SK-N-SH treated with all-trans-retinoic acid at 6 μM for 48 hours (cell line): ENCODE data around the gene SESN3.

Experiments used
- ATAC-seq: fragments of 200-7000 bp; cut with Tn5 transposase; 3 replicates; pipeline ENCODE4 v1.9.1; 2020; ENCODE audit warnings: mild to moderate bottlenecking, moderate library complexity
- ARNTL ChIP-seq: fragments of 450-650 bp; formaldehyde crosslinking; IDR thresholded peaks from 2 replicates; pipeline ENCODE4 v1.5.0; 2020; ENCODE audit warnings: low read depth, mild to moderate bottlenecking, moderate library complexity, borderline replicate concordance
- BACH2 ChIP-seq: fragments of 250-450 bp; sonication (Bioruptor Pico); IDR thresholded peaks from 2 replicates; pipeline ENCODE4 v1.9.0; 2021; ENCODE audit warnings: mild to moderate bottlenecking, borderline replicate concordance
- ESRRG ChIP-seq: fragments of 250-450 bp; sonication (Bioruptor Pico); IDR thresholded peaks from 2 replicates; pipeline ENCODE4 v1.6.1; 2021; ENCODE audit warnings: mild to moderate bottlenecking
- GLIS3 ChIP-seq: fragments of 250-450 bp; sonication (Bioruptor Pico); IDR thresholded peaks from 2 replicates; pipeline ENCODE4 v1.5.0; 2020; ENCODE audit warnings: mild to moderate bottlenecking, moderate library complexity
- OSR1 ChIP-seq: fragments of 250-450 bp; sonication (Bioruptor Pico); IDR thresholded peaks from 2 replicates; pipeline ENCODE4 v1.8.0; 2022; ENCODE audit warnings: moderate library complexity, mild to moderate bottlenecking, inconsistent platforms
- PPARA ChIP-seq: fragments of 250-450 bp; sonication (Bioruptor Pico); IDR thresholded peaks from 2 replicates; pipeline ENCODE4 v1.5.0; 2020; ENCODE audit warnings: mild to moderate bottlenecking, borderline replicate concordance
- SNAI2 ChIP-seq: fragments of 250-450 bp; sonication (Bioruptor Pico); IDR thresholded peaks from 2 replicates; pipeline ENCODE4 v1.5.0; 2020; ENCODE audit warnings: mild to moderate bottlenecking, moderate library complexity
- TCF4 ChIP-seq: fragments of 250-450 bp; sonication (Bioruptor Pico); IDR thresholded peaks from 2 replicates; pipeline ENCODE4 v1.8.0; 2021; ENCODE audit warnings: mild to moderate bottlenecking, moderate library complexity, borderline replicate concordance
- TOX ChIP-seq: fragments of 250-450 bp; sonication (Bioruptor Pico); IDR thresholded peaks from 2 replicates; pipeline ENCODE4 v1.8.0; 2021; ENCODE audit warnings: mild to moderate bottlenecking, moderate library complexity, borderline replicate concordance
- ZC3H10 ChIP-seq: fragments of 250-450 bp; sonication (Bioruptor Pico); IDR thresholded peaks from 2 replicates; pipeline ENCODE4 v1.5.1; 2021; ENCODE audit warnings: mild to moderate bottlenecking, moderate library complexity
- ZFP3 ChIP-seq: fragments of 250-450 bp; sonication (Bioruptor Pico); IDR thresholded peaks from 2 replicates; pipeline ENCODE4 v1.5.0; 2020; ENCODE audit warnings: mild to moderate bottlenecking, moderate library complexity
- ZFP30 ChIP-seq: fragments of 450-650 bp; formaldehyde crosslinking; IDR thresholded peaks from 2 replicates; pipeline ENCODE4 v1.5.0; 2022; ENCODE audit warnings: mild to moderate bottlenecking, moderate library complexity
- ZNF565 ChIP-seq: fragments of 450-650 bp; formaldehyde crosslinking; conservative IDR thresholded peaks from 2 replicates; pipeline ENCODE4 v1.5.0; 2020; ENCODE audit warnings: low read depth, mild to moderate bottlenecking, moderate library complexity
- ZNF70 ChIP-seq: fragments of 450-650 bp; formaldehyde crosslinking; IDR thresholded peaks from 2 replicates; pipeline ENCODE4 v1.5.0; 2020; ENCODE audit warnings: mild to moderate bottlenecking, moderate library complexity
- ZNF8 ChIP-seq: fragments of 450-650 bp; formaldehyde crosslinking; IDR thresholded peaks from 2 replicates; pipeline ENCODE4 v1.5.0; 2020; ENCODE audit warnings: mild to moderate bottlenecking, moderate library complexity
- TF ChIP-seq, protein P1 (sequence below): fragments of 250-450 bp; sonication (Bioruptor Pico); IDR thresholded peaks from 2 replicates; pipeline ENCODE4 v1.5.0; 2020; ENCODE audit warnings: mild to moderate bottlenecking, moderate library complexity
- TF ChIP-seq, protein P2 (sequence below): fragments of 250-450 bp; sonication (Bioruptor Pico); IDR thresholded peaks from 2 replicates; pipeline ENCODE4 v1.5.1; 2020; ENCODE audit warnings: low read depth, mild to moderate bottlenecking, moderate library complexity
- TF ChIP-seq, protein P3 (sequence below): fragments of 250-450 bp; sonication (Bioruptor Pico); IDR thresholded peaks from 2 replicates; pipeline ENCODE4 v1.8.0; 2020; ENCODE audit warnings: mild to moderate bottlenecking, moderate library complexity, borderline replicate concordance
- TF ChIP-seq, protein P4 (sequence below): fragments of 250-450 bp; sonication (Bioruptor Pico); IDR thresholded peaks from 2 replicates; pipeline ENCODE4 v1.5.1; 2021; ENCODE audit warnings: mild to moderate bottlenecking, moderate library complexity
- TF ChIP-seq, protein P5 (sequence below): fragments of 250-450 bp; sonication (Bioruptor Pico); IDR thresholded peaks from 2 replicates; pipeline ENCODE4 v1.8.0; 2021; ENCODE audit warnings: low read depth, mild to moderate bottlenecking, moderate library complexity, borderline replicate concordance

Gene SESN3

DNA sequence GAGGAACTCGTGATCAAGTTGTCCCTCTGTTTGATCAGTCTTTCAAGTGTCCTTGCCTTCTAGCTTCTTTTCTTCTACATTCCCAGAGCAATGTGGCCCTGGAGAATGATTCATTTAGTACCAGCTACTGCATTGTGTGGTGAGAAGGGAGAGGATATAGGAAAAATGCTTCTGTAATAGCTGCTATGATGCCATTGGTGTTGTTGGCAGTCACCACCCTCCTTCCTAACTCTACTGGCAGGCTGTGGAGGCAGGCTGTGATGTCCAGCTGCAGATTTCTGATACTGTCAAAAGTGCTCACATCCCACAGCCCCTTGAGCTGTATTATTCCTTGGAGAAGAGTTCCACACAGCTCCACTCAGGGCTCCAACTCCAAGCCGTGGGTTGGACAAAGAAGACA lies 88.6 kb downstream of the SESN3 start:
- ATAC-seq, result no peak
- no peak for TF ChIP-seq ZC3H10 (CRISPR knock-in tag)
- no peak for TF ChIP-seq TCF4 (CRISPR knock-in tag)
- no peak for TF ChIP-seq SNAI2
- TF ChIP-seq, protein P1, sequence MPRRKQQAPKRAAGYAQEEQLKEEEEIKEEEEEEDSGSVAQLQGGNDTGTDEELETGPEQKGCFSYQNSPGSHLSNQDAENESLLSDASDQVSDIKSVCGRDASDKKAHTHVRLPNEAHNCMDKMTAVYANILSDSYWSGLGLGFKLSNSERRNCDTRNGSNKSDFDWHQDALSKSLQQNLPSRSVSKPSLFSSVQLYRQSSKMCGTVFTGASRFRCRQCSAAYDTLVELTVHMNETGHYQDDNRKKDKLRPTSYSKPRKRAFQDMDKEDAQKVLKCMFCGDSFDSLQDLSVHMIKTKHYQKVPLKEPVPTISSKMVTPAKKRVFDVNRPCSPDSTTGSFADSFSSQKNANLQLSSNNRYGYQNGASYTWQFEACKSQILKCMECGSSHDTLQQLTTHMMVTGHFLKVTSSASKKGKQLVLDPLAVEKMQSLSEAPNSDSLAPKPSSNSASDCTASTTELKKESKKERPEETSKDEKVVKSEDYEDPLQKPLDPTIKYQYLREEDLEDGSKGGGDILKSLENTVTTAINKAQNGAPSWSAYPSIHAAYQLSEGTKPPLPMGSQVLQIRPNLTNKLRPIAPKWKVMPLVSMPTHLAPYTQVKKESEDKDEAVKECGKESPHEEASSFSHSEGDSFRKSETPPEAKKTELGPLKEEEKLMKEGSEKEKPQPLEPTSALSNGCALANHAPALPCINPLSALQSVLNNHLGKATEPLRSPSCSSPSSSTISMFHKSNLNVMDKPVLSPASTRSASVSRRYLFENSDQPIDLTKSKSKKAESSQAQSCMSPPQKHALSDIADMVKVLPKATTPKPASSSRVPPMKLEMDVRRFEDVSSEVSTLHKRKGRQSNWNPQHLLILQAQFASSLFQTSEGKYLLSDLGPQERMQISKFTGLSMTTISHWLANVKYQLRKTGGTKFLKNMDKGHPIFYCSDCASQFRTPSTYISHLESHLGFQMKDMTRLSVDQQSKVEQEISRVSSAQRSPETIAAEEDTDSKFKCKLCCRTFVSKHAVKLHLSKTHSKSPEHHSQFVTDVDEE, result no peak
- no peak for TF ChIP-seq ARNTL (CRISPR knock-in tag)
- TF ChIP-seq, protein P2, sequence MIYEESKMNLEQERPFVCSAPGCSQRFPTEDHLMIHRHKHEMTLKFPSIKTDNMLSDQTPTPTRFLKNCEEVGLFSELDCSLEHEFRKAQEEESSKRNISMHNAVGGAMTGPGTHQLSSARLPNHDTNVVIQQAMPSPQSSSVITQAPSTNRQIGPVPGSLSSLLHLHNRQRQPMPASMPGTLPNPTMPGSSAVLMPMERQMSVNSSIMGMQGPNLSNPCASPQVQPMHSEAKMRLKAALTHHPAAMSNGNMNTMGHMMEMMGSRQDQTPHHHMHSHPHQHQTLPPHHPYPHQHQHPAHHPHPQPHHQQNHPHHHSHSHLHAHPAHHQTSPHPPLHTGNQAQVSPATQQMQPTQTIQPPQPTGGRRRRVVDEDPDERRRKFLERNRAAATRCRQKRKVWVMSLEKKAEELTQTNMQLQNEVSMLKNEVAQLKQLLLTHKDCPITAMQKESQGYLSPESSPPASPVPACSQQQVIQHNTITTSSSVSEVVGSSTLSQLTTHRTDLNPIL, result no peak
- TF ChIP-seq TOX, result no peak
- TF ChIP-seq, protein P3, sequence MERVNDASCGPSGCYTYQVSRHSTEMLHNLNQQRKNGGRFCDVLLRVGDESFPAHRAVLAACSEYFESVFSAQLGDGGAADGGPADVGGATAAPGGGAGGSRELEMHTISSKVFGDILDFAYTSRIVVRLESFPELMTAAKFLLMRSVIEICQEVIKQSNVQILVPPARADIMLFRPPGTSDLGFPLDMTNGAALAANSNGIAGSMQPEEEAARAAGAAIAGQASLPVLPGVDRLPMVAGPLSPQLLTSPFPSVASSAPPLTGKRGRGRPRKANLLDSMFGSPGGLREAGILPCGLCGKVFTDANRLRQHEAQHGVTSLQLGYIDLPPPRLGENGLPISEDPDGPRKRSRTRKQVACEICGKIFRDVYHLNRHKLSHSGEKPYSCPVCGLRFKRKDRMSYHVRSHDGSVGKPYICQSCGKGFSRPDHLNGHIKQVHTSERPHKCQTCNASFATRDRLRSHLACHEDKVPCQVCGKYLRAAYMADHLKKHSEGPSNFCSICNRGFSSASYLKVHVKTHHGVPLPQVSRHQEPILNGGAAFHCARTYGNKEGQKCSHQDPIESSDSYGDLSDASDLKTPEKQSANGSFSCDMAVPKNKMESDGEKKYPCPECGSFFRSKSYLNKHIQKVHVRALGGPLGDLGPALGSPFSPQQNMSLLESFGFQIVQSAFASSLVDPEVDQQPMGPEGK (CRISPR knock-in tag), result no peak
- no peak for TF ChIP-seq ESRRG (CRISPR knock-in tag)
- TF ChIP-seq ZFP30, result no peak
- no peak for TF ChIP-seq OSR1 (CRISPR knock-in tag)
- no peak for TF ChIP-seq ZNF565
- TF ChIP-seq, protein P4, sequence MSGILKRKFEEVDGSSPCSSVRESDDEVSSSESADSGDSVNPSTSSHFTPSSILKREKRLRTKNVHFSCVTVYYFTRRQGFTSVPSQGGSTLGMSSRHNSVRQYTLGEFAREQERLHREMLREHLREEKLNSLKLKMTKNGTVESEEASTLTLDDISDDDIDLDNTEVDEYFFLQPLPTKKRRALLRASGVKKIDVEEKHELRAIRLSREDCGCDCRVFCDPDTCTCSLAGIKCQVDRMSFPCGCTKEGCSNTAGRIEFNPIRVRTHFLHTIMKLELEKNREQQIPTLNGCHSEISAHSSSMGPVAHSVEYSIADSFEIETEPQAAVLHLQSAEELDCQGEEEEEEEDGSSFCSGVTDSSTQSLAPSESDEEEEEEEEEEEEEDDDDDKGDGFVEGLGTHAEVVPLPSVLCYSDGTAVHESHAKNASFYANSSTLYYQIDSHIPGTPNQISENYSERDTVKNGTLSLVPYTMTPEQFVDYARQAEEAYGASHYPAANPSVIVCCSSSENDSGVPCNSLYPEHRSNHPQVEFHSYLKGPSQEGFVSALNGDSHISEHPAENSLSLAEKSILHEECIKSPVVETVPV (CRISPR knock-in tag), result no peak
- TF ChIP-seq, protein P5, sequence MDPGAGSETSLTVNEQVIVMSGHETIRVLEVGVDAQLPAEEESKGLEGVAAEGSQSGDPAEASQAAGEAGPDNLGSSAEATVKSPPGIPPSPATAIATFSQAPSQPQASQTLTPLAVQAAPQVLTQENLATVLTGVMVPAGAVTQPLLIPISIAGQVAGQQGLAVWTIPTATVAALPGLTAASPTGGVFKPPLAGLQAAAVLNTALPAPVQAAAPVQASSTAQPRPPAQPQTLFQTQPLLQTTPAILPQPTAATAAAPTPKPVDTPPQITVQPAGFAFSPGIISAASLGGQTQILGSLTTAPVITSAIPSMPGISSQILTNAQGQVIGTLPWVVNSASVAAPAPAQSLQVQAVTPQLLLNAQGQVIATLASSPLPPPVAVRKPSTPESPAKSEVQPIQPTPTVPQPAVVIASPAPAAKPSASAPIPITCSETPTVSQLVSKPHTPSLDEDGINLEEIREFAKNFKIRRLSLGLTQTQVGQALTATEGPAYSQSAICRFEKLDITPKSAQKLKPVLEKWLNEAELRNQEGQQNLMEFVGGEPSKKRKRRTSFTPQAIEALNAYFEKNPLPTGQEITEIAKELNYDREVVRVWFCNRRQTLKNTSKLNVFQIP, result no peak
- TF ChIP-seq ZNF8 (CRISPR knock-in tag), result no peak

DNA sequence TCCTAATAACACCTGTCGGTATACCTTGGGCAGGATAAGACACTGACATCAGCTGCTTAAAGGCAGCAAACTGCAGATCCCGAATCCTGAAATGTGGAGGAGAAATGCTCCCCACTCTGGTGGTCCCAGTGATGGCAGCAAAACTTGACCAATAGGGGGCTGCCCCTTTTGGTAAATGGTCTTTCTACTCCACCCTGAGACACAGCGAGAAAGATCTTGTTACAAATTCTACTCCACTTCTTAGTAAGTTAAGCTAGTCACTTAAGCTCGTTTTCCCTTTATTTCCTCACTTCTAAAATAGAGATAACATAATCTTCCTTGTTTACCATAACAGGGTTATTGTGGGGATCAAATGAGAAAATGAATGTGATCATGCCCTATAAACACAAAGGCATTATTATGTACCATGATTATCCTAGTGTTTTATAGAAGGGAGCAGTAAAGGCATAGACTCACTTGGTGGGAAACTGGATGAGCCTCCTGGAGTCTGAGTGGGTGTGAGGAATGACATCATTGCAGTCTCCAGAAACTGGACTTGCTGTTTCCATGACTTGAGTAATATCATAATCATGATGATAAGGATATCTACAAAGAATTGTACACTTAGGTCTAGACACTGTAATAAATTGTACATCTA lies 90.5 kb downstream of the SESN3 start:
- TF ChIP-seq, protein P4 (CRISPR knock-in tag), result no peak
- TF ChIP-seq PPARA (CRISPR knock-in tag), result no peak
- no peak for TF ChIP-seq ZNF70
- TF ChIP-seq, protein P5, result no peak
- no peak for TF ChIP-seq ZNF8 (CRISPR knock-in tag)
- no peak for TF ChIP-seq ZFP30
- no peak for TF ChIP-seq ARNTL (CRISPR knock-in tag)
- TF ChIP-seq ZFP3 (CRISPR knock-in tag), result no peak
- TF ChIP-seq, protein P1, result no peak
- TF ChIP-seq ZNF565, result no peak
- TF ChIP-seq BACH2, result no peak
- no peak for TF ChIP-seq OSR1 (CRISPR knock-in tag)
- TF ChIP-seq TCF4 (CRISPR knock-in tag), result no peak
- TF ChIP-seq, protein P2, result no peak
- no peak for TF ChIP-seq ESRRG (CRISPR knock-in tag)
- TF ChIP-seq TOX, result no peak
- no peak for TF ChIP-seq GLIS3 (CRISPR knock-in tag)
- no peak for ATAC-seq
